Liver (tissue), 9 donors: Measurements from ENCODE around the gene FAM151A. TPM values are rescaled to one million over a fixed set of nuclear protein-coding genes. Genes with fewer than 3 reads are reported as not detected.

ENCODE experiments used
- DNase-seq: peaks from one replicate; pipeline ENCODE4 v3.0.0-alpha.2; 2017; ENCODE audit warnings: low spot score
- H3K27ac ChIP-seq, 2 donors: one replicate each; pipeline ENCODE4 v1.7.0; 2013; ENCODE audit warnings: inconsistent platforms in 2 of 2, low read length in 2 of 2, control low read depth in 1 of 2, low read depth in 1 of 2, mild to moderate bottlenecking in 1 of 2
- H3K27me3 ChIP-seq, 4 donors: one replicate each; pipeline versions ENCODE4 v1.6.1 to v1.7.0; 2013; ENCODE audit warnings: low read length in 3 of 4, inconsistent platforms in 1 of 4, mild to moderate bottlenecking in 1 of 4, moderate library complexity in 1 of 4; ENCODE audit not compliant: control insufficient read depth in 4 of 4, insufficient read depth in 4 of 4
- H3K36me3 ChIP-seq, 4 donors: one replicate each; pipeline versions ENCODE4 v1.6.1 to v1.7.0; 2013; ENCODE audit warnings: low read length in 3 of 4, mild to moderate bottlenecking in 3 of 4, low read depth in 1 of 4, moderate library complexity in 1 of 4; ENCODE audit not compliant: control insufficient read depth in 4 of 4, insufficient read depth in 3 of 4
- H3K4me1 ChIP-seq, 4 donors: one replicate each; pipeline versions ENCODE4 v1.6.1 to v1.7.0; 2013; ENCODE audit warnings: low read length in 3 of 4, mild to moderate bottlenecking in 3 of 4, moderate library complexity in 1 of 4; ENCODE audit not compliant: control insufficient read depth in 4 of 4, insufficient read depth in 4 of 4
- H3K4me3 ChIP-seq, 3 donors: one replicate each; pipeline versions ENCODE4 v1.6.1 to v1.7.0; 2013; ENCODE audit warnings: low read length in 3 of 3, control low read depth in 1 of 3, low read depth in 1 of 3, mild to moderate bottlenecking in 1 of 3
- H3K9ac ChIP-seq, 2 donors: one replicate each; pipeline ENCODE4 v1.7.0; 2013; ENCODE audit warnings: low read length in 2 of 2, mild to moderate bottlenecking in 2 of 2, moderate library complexity in 2 of 2, control low read depth in 1 of 2, low read depth in 1 of 2
- H3K9me3 ChIP-seq, 4 donors: one replicate each; pipeline versions ENCODE4 v1.6.1 to v1.7.0; 2013; ENCODE audit warnings: low read length in 3 of 4; ENCODE audit not compliant: control insufficient read depth in 4 of 4
- EGR1 ChIP-seq, 2 donors: IDR thresholded peaks; 2 replicates each; pipeline ENCODE4 v1.6.1; 2016 to 2018; ENCODE audit warnings: antibody characterized with exemption in 2 of 2, low read depth in 2 of 2
- FOXA1 ChIP-seq: IDR thresholded peaks from 2 replicates; pipeline ENCODE4 v1.6.1; 2016; ENCODE audit warnings: antibody characterized with exemption
- FOXA2 ChIP-seq: IDR thresholded peaks from 2 replicates; pipeline ENCODE4 v1.6.1; 2016; ENCODE audit warnings: antibody characterized with exemption
- GABPA ChIP-seq, 2 donors: IDR thresholded peaks in 1 of 2; conservative IDR thresholded peaks in 1 of 2; 2 replicates each; pipeline ENCODE4 v1.6.1; 2016; ENCODE audit warnings: antibody characterized with exemption in 2 of 2, mild to moderate bottlenecking in 1 of 2, moderate library complexity in 1 of 2
- HNF4A ChIP-seq, 2 donors: conservative IDR thresholded peaks; 2 replicates each; pipeline ENCODE4 v1.6.1; 2016; ENCODE audit warnings: antibody characterized with exemption in 2 of 2, mild to moderate bottlenecking in 2 of 2
- HNF4G ChIP-seq: IDR thresholded peaks from 2 replicates; pipeline ENCODE4 v1.6.1; 2016; ENCODE audit warnings: antibody characterized with exemption
- JUND ChIP-seq, 2 donors: IDR thresholded peaks; 2 replicates each; pipeline ENCODE4 v1.6.1; 2016; ENCODE audit warnings: antibody characterized with exemption in 2 of 2
- MAX ChIP-seq: IDR thresholded peaks from 2 replicates; pipeline ENCODE4 v1.6.1; 2016; ENCODE audit warnings: antibody characterized with exemption
- NR2F2 ChIP-seq: IDR thresholded peaks from 2 replicates; pipeline ENCODE4 v1.6.1; 2016; ENCODE audit warnings: antibody characterized with exemption
- RAD21 ChIP-seq, 2 donors: IDR thresholded peaks; 2 replicates each; pipeline ENCODE4 v1.6.1; 2016; ENCODE audit warnings: antibody characterized with exemption in 2 of 2, mild to moderate bottlenecking in 2 of 2
- RXRA ChIP-seq, 2 donors: IDR thresholded peaks; 2 replicates each; pipeline ENCODE4 v1.6.1; 2017 to 2018; ENCODE audit warnings: antibody characterized with exemption in 2 of 2, mild to moderate bottlenecking in 1 of 2
- SP1 ChIP-seq: IDR thresholded peaks from 2 replicates; pipeline ENCODE4 v1.6.1; 2018; ENCODE audit warnings: antibody characterized with exemption, mild to moderate bottlenecking
- TAF1 ChIP-seq: conservative IDR thresholded peaks from 2 replicates; pipeline ENCODE4 v1.6.1; 2016; ENCODE audit warnings: antibody characterized with exemption, mild to moderate bottlenecking
- YY1 ChIP-seq: IDR thresholded peaks from 2 replicates; pipeline ENCODE4 v1.6.1; 2016; ENCODE audit warnings: antibody characterized with exemption, mild to moderate bottlenecking
- WGBS: extraction: QIAGEN DNeasy Blood & Tissue Kit; methylation state at CpG from one replicate; pipeline ENCODE4 v1.1.7; 2013; 5-methylcytosine and 5-hydroxymethylcytosine counted together
- polyA plus RNA-seq, 2 donors: library from polyadenylated mRNA; stranded (reverse) in 1 of 2; unstranded in 1 of 2; fragments of 200-250 nt in 1 of 2; fragments of >200 nt in 1 of 2; fragmentation: Nextera tagmentation in 1 of 2; extraction: Ambion mirVana in 1 of 2; gene quantifications; one replicate each; pipeline versions ENCODE4 v1.2.1 to v1.2.3, GENCODE V29; 2013 to 2015
- total RNA-seq, 2 donors: library from RNA; depleted of rRNA; stranded (reverse); fragments of >200 nt; gene quantifications; one replicate each; pipeline ENCODE4 v1.2.3, GENCODE V29; 2014
- TF ChIP-seq, protein P1 (sequence below): IDR thresholded peaks from 2 replicates; pipeline ENCODE4 v1.6.1; 2016; ENCODE audit warnings: antibody characterized with exemption
- TF ChIP-seq, protein P2 (sequence below): fragments of 150-350 bp; IDR thresholded peaks from 2 replicates; pipeline ENCODE4 v1.5.1; 2017; ENCODE audit warnings: improper control_type of control experiment, low read depth, low read length; ENCODE audit not compliant: missing input control
- TF ChIP-seq, protein P3 (sequence below): IDR thresholded peaks from 2 replicates; pipeline ENCODE4 v1.6.1; 2016; ENCODE audit warnings: antibody characterized with exemption
- TF ChIP-seq, protein P4 (sequence below): IDR thresholded peaks from 2 replicates; pipeline ENCODE4 v1.6.1; 2016; ENCODE audit warnings: antibody characterized with exemption, mild to moderate bottlenecking
- donor health status: healthy.
- donor health status: healthy.
- donor health status: healthy.
- donor health status: healthy.
- donor health status: healthy.

FAM151A gene
- total and polyA plus RNA-seq, 4 donors, result 1.5 to 25.1 (median 4.7) TPM

DNA sequence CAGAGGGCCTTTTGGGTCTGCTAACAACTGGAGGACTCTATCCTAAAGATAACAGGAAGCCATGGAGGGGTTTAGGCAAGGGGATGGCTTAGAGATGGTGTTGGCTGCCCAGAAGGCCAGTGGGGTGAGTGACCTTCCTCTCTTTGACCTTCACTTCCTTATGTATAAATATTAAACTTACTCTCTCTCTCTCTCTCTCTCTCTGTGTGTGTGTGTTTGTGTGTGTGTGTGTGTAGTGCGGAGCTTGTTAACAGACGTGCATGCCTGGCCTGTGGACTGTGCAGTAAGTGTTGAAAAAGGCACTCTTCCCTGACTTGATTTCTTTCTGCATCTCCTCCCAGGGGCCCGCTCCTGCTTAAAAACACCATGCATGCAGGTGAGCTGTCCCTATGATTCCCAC lies 28.3 kb upstream of the FAM151A start:
- Histone ChIP-seq H3K9ac (no peak overlapping the region), H3K9me3 (no peaks in the 10 kb centered on the region), H3K4me1 (peaks cover 13 to 61% (median 57%) of the 10 kb centered on the region in 4 donors), H3K4me3 (peak overlapping the region in 1 of 3 donors; percentile 54), H3K36me3 (no peaks in the 10 kb centered on the region), H3K27me3 (no peaks in the 10 kb centered on the region), H3K27ac (no peak overlapping the region)
- DNase-seq, result peak; percentile 56
- 33% methylated on average over 3 of the region's 3 CpGs for WGBS
- TF ChIP-seq EGR1 (IDR thresholded peaks at IDR 0.05; ENCODE audit: low read depth in 2 of 2) (no peak), FOXA1 (peak; percentile 35), HNF4G (no peak), RXRA (IDR thresholded peaks at IDR 0.05) (peak; percentile 99), GABPA (IDR thresholded peaks at IDR 0.05 in 1 of 2, conservative IDR thresholded peaks at IDR 0.05 in 1 of 2) (no peak), HNF4A (conservative IDR thresholded peaks at IDR 0.05) (peak; percentile 71 to 75), MAX (peak; percentile 24), YY1 (no peak), NR2F2 (peak; percentile 76), JUND (IDR thresholded peaks at IDR 0.05) (peak in 1 of 2 donors; percentile 43), FOXA2 (peak; percentile 39), TAF1 (no peak), SP1 (peak; percentile 74), RAD21 (IDR thresholded peaks at IDR 0.05) (peak; percentile 16 to 27)
- TF ChIP-seq, protein P1, sequence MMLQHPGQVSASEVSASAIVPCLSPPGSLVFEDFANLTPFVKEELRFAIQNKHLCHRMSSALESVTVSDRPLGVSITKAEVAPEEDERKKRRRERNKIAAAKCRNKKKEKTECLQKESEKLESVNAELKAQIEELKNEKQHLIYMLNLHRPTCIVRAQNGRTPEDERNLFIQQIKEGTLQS, result no peak
- TF ChIP-seq, protein P2, sequence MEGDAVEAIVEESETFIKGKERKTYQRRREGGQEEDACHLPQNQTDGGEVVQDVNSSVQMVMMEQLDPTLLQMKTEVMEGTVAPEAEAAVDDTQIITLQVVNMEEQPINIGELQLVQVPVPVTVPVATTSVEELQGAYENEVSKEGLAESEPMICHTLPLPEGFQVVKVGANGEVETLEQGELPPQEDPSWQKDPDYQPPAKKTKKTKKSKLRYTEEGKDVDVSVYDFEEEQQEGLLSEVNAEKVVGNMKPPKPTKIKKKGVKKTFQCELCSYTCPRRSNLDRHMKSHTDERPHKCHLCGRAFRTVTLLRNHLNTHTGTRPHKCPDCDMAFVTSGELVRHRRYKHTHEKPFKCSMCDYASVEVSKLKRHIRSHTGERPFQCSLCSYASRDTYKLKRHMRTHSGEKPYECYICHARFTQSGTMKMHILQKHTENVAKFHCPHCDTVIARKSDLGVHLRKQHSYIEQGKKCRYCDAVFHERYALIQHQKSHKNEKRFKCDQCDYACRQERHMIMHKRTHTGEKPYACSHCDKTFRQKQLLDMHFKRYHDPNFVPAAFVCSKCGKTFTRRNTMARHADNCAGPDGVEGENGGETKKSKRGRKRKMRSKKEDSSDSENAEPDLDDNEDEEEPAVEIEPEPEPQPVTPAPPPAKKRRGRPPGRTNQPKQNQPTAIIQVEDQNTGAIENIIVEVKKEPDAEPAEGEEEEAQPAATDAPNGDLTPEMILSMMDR, result no peak
- TF ChIP-seq, protein P3, sequence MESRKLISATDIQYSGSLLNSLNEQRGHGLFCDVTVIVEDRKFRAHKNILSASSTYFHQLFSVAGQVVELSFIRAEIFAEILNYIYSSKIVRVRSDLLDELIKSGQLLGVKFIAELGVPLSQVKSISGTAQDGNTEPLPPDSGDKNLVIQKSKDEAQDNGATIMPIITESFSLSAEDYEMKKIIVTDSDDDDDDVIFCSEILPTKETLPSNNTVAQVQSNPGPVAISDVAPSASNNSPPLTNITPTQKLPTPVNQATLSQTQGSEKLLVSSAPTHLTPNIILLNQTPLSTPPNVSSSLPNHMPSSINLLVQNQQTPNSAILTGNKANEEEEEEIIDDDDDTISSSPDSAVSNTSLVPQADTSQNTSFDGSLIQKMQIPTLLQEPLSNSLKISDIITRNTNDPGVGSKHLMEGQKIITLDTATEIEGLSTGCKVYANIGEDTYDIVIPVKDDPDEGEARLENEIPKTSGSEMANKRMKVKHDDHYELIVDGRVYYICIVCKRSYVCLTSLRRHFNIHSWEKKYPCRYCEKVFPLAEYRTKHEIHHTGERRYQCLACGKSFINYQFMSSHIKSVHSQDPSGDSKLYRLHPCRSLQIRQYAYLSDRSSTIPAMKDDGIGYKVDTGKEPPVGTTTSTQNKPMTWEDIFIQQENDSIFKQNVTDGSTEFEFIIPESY, result peak; percentile 17
- TF ChIP-seq, protein P4, sequence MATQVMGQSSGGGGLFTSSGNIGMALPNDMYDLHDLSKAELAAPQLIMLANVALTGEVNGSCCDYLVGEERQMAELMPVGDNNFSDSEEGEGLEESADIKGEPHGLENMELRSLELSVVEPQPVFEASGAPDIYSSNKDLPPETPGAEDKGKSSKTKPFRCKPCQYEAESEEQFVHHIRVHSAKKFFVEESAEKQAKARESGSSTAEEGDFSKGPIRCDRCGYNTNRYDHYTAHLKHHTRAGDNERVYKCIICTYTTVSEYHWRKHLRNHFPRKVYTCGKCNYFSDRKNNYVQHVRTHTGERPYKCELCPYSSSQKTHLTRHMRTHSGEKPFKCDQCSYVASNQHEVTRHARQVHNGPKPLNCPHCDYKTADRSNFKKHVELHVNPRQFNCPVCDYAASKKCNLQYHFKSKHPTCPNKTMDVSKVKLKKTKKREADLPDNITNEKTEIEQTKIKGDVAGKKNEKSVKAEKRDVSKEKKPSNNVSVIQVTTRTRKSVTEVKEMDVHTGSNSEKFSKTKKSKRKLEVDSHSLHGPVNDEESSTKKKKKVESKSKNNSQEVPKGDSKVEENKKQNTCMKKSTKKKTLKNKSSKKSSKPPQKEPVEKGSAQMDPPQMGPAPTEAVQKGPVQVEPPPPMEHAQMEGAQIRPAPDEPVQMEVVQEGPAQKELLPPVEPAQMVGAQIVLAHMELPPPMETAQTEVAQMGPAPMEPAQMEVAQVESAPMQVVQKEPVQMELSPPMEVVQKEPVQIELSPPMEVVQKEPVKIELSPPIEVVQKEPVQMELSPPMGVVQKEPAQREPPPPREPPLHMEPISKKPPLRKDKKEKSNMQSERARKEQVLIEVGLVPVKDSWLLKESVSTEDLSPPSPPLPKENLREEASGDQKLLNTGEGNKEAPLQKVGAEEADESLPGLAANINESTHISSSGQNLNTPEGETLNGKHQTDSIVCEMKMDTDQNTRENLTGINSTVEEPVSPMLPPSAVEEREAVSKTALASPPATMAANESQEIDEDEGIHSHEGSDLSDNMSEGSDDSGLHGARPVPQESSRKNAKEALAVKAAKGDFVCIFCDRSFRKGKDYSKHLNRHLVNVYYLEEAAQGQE, result no peak
